Thoracic aorta (tissue), 2 donors: ENCODE results near the gene TUBGCP2. TPM values are rescaled to one million over a fixed set of nuclear protein-coding genes. Genes with fewer than 3 reads are reported as not detected.

ENCODE experiments used
- ATAC-seq: fragments of 150-250 bp; one replicate; pipeline ENCODE4 v1.8.0; 2017; ENCODE audit warnings: low read depth; ENCODE audit not compliant: insufficient number of reproducible peaks, low FRiP score
- DNase-seq: peaks from one replicate; pipeline ENCODE4 v3.0.0-alpha.2; 2020; ENCODE audit warnings: low spot score
- H3K27ac ChIP-seq, 2 donors: fragments of 200-600 bp; sonication (generic); 1 replicate in 1 of 2; 2 replicates in 1 of 2; pipeline ENCODE4 v1.5.1; 2016; ENCODE audit warnings: mild to moderate bottlenecking in 2 of 2, moderate library complexity in 2 of 2
- H3K27me3 ChIP-seq: fragments of 200-600 bp; sonication (generic); replicated peaks from 2 replicates; pipeline ENCODE4 v1.6.0; 2016; ENCODE audit warnings: mild to moderate bottlenecking; ENCODE audit not compliant: insufficient read depth
- H3K36me3 ChIP-seq: fragments of 200-600 bp; sonication (generic); one replicate; pipeline ENCODE4 v1.5.1; 2016
- H3K4me1 ChIP-seq, 2 donors: fragments of 200-600 bp; sonication (generic); 1 replicate in 1 of 2; 2 replicates in 1 of 2; pipeline versions ENCODE4 v1.5.1 to v1.6.0; 2016; ENCODE audit warnings: low read depth in 2 of 2, mild to moderate bottlenecking in 1 of 2; ENCODE audit not compliant: control insufficient read depth in 1 of 2
- H3K4me3 ChIP-seq: fragments of 200-600 bp; sonication (generic); 2 replicates; pipeline ENCODE4 v1.5.1; 2016; ENCODE audit warnings: mild to moderate bottlenecking
- H3K9me3 ChIP-seq: fragments of 200-600 bp; sonication (generic); 2 replicates; pipeline ENCODE4 v1.5.1; 2016
- CTCF ChIP-seq: fragments of 200-600 bp; sonication (generic); IDR thresholded peaks from one replicate; pipeline ENCODE4 v1.5.1; 2019; ENCODE audit warnings: antibody characterized with exemption
- total RNA-seq, 2 donors: library from RNA; depleted of rRNA; stranded (reverse); fragments of >200 nt; gene quantifications; one replicate each; pipeline versions ENCODE4 v1.1.0 to v1.2.3, GENCODE V29; 2016

Gene TUBGCP2
- total RNA-seq, 2 donors from 2014 or later = 51.2 to 65.5 TPM

GRCh38 chr10:133313192-133313591 lies 4.5 kb upstream of the TUBGCP2 start:
- ATAC-seq = no peak
- no peaks in the 10 kb centered on the region for H3K27me3 ChIP-seq
- TF ChIP-seq CTCF = no peak

GRCh38 chr10:133312769-133313145 lies 4.1 kb upstream of the TUBGCP2 start:
- DNase-seq (no peak), ATAC-seq (no peak)
- Histone ChIP-seq H3K9me3 (no peaks in the 10 kb centered on the region), H3K4me3 (no peak overlapping the region), H3K27me3 (no peaks in the 10 kb centered on the region), H3K36me3 (peaks cover 19% of the 10 kb centered on the region), H3K27ac (no peak overlapping the region), H3K4me1 (peaks cover 0 to 10% of the 10 kb centered on the region in 2 donors)
- TF ChIP-seq CTCF = no peak

More at GRCh38 chr10:133313192-133313591, 4.5 kb upstream of the TUBGCP2 start:
- DNase-seq = no peak
- Histone ChIP-seq H3K4me1 (peaks cover 0 to 5% of the 10 kb centered on the region in 2 donors), H3K27ac (no peak overlapping the region), H3K9me3 (no peaks in the 10 kb centered on the region), H3K36me3 (peaks cover 19% of the 10 kb centered on the region), H3K4me3 (no peak overlapping the region)

GRCh38 chr10:133312016-133312768 lies 3.5 kb upstream of the TUBGCP2 start:
- Histone ChIP-seq H3K36me3 (peaks cover 19% of the 10 kb centered on the region), H3K27me3 (no peaks in the 10 kb centered on the region), H3K4me3 (no peak overlapping the region), H3K27ac (no peak overlapping the region), H3K4me1 (peaks cover 3 to 15% of the 10 kb centered on the region in 2 donors), H3K9me3 (no peaks in the 10 kb centered on the region)
- TF ChIP-seq CTCF = no peak
- DNase-seq (no peak), ATAC-seq (no peak)

GRCh38 chr10:133311570-133311969 lies 2.9 kb upstream of the TUBGCP2 start:
- no peak for DNase-seq
- Histone ChIP-seq H3K9me3 (no peaks in the 10 kb centered on the region), H3K36me3 (peaks cover 19% of the 10 kb centered on the region), H3K4me3 (no peak overlapping the region), H3K4me1 (peaks cover 6 to 21% of the 10 kb centered on the region in 2 donors), H3K27ac (no peak overlapping the region), H3K27me3 (no peaks in the 10 kb centered on the region)
- no peak for TF ChIP-seq CTCF
- no peak for ATAC-seq

GRCh38 chr10:133310789-133311188 lies 2.1 kb upstream of the TUBGCP2 start:
- no peak for ATAC-seq
- TF ChIP-seq CTCF = no peak
- H3K27ac ChIP-seq = no peak overlapping the region
- no peak overlapping the region for H3K4me3 ChIP-seq
- DNase-seq = no peak
- H3K36me3 ChIP-seq = peaks cover 19% of the 10 kb centered on the region
- no peaks in the 10 kb centered on the region for H3K9me3 ChIP-seq
- no peaks in the 10 kb centered on the region for H3K27me3 ChIP-seq
- H3K4me1 ChIP-seq = peaks cover 7 to 29% of the 10 kb centered on the region in 2 donors
